ENCODE measurements around the gene MYO6. TPM values are rescaled to one million over a fixed set of nuclear protein-coding genes. Genes with fewer than 3 reads are reported as not detected.
A peak's percentile ranks its signal among the peaks of the same experiment; 100 is the strongest.

Gene MYO6
- total RNA-seq, 2 donors from 2014 or later = 5.8 to 6.6 TPM

GRCh38 chr6:75850026-75850833, 101.2 kb downstream of the MYO6 start:
- no peak overlapping the region for H3K27ac Mint-ChIP-seq
- peaks cover 5% of the 10 kb centered on the region for H3K27me3 Mint-ChIP-seq (ENCODE audit: low read depth)
- ATAC-seq (replicated peaks in 1 of 2) = no peak
- no peak overlapping the region for H3K4me3 Mint-ChIP-seq
- no peak for DNase-seq
- no peaks in the 10 kb centered on the region for H3K9me3 Mint-ChIP-seq
- no peaks in the 10 kb centered on the region for H3K4me1 Mint-ChIP-seq (ENCODE audit: low read depth)
- no peaks in the 10 kb centered on the region for H3K36me3 Mint-ChIP-seq (ENCODE audit: insufficient read depth in 2 of 2)

- Mint-ChIP-seq H3K4me1 (ENCODE audit: low read depth) (no peaks in the 10 kb centered on the region), H3K27me3 (ENCODE audit: low read depth) (no peaks in the 10 kb centered on the region), H3K27ac (no peak overlapping the region), H3K4me3 (no peak overlapping the region), H3K36me3 (ENCODE audit: insufficient read depth in 2 of 2) (no peaks in the 10 kb centered on the region), H3K9me3 (no peaks in the 10 kb centered on the region)
- DNase-seq (no peak), ATAC-seq (replicated peaks in 1 of 2) (no peak)
Measured at GRCh38 chr6:75852721-75853120, 103.7 kb downstream of the MYO6 start.

- Mint-ChIP-seq H3K4me3 (no peak overlapping the region), H3K4me1 (ENCODE audit: low read depth) (no peaks in the 10 kb centered on the region), H3K27ac (no peak overlapping the region), H3K36me3 (ENCODE audit: insufficient read depth in 2 of 2) (no peaks in the 10 kb centered on the region), H3K9me3 (no peaks in the 10 kb centered on the region), H3K27me3 (ENCODE audit: low read depth) (no peaks in the 10 kb centered on the region)
- no peak for DNase-seq
- ATAC-seq (replicated peaks in 1 of 2) = no peak
Measured at GRCh38 chr6:75853806-75854205, 104.8 kb downstream of the MYO6 start.

GRCh38 chr6:75855052-75855451, 106.0 kb downstream of the MYO6 start:
- Mint-ChIP-seq H3K4me3 (no peak overlapping the region), H3K4me1 (ENCODE audit: low read depth) (no peaks in the 10 kb centered on the region), H3K27me3 (ENCODE audit: low read depth) (no peaks in the 10 kb centered on the region)

GRCh38 chr6:75856902-75857301, 107.9 kb downstream of the MYO6 start:
- Mint-ChIP-seq H3K4me3 (no peak overlapping the region), H3K27me3 (ENCODE audit: low read depth) (no peaks in the 10 kb centered on the region), H3K36me3 (ENCODE audit: insufficient read depth in 2 of 2) (no peaks in the 10 kb centered on the region), H3K4me1 (ENCODE audit: low read depth) (no peaks in the 10 kb centered on the region), H3K9me3 (no peaks in the 10 kb centered on the region), H3K27ac (peak overlapping the region; percentile 38)
- no peak for DNase-seq
- no peak for ATAC-seq (replicated peaks in 1 of 2)

More at GRCh38 chr6:75855052-75855451, 106.0 kb downstream of the MYO6 start:
- DNase-seq (peak; percentile 16 to 19), ATAC-seq (replicated peaks in 1 of 2) (no peak)
- Mint-ChIP-seq H3K27ac (no peak overlapping the region), H3K36me3 (ENCODE audit: insufficient read depth in 2 of 2) (no peaks in the 10 kb centered on the region), H3K9me3 (no peaks in the 10 kb centered on the region)

GRCh38 chr6:75863001-75863400, 114.0 kb downstream of the MYO6 start:
- Mint-ChIP-seq H3K36me3 (ENCODE audit: insufficient read depth in 2 of 2) (no peaks in the 10 kb centered on the region), H3K27ac (no peak overlapping the region), H3K4me1 (ENCODE audit: low read depth) (no peaks in the 10 kb centered on the region), H3K4me3 (no peak overlapping the region), H3K9me3 (no peaks in the 10 kb centered on the region), H3K27me3 (ENCODE audit: low read depth) (no peaks in the 10 kb centered on the region)
- ATAC-seq (replicated peaks in 1 of 2) (no peak), DNase-seq (no peak)

- Mint-ChIP-seq H3K36me3 (ENCODE audit: insufficient read depth in 2 of 2) (no peaks in the 10 kb centered on the region), H3K4me3 (no peak overlapping the region), H3K4me1 (ENCODE audit: low read depth) (no peaks in the 10 kb centered on the region), H3K9me3 (no peaks in the 10 kb centered on the region), H3K27me3 (ENCODE audit: low read depth) (no peaks in the 10 kb centered on the region), H3K27ac (no peak overlapping the region)
- ATAC-seq (replicated peaks in 1 of 2) = no peak
- DNase-seq = no peak
Measured at GRCh38 chr6:75863784-75864183, 114.7 kb downstream of the MYO6 start.

GRCh38 chr6:75864446-75864845, 115.4 kb downstream of the MYO6 start:
- Mint-ChIP-seq H3K27me3 (ENCODE audit: low read depth) (no peaks in the 10 kb centered on the region), H3K27ac (no peak overlapping the region), H3K36me3 (ENCODE audit: insufficient read depth in 2 of 2) (no peaks in the 10 kb centered on the region), H3K4me3 (no peak overlapping the region), H3K9me3 (no peaks in the 10 kb centered on the region), H3K4me1 (ENCODE audit: low read depth) (no peaks in the 10 kb centered on the region)
- DNase-seq (no peak), ATAC-seq (replicated peaks in 1 of 2) (no peak)

GRCh38 chr6:75870389-75870788, 121.3 kb downstream of the MYO6 start:
- Mint-ChIP-seq H3K27ac (no peak overlapping the region), H3K36me3 (ENCODE audit: insufficient read depth in 2 of 2) (no peaks in the 10 kb centered on the region), H3K9me3 (no peaks in the 10 kb centered on the region), H3K4me3 (no peak overlapping the region), H3K4me1 (ENCODE audit: low read depth) (no peaks in the 10 kb centered on the region), H3K27me3 (ENCODE audit: low read depth) (no peaks in the 10 kb centered on the region)
- DNase-seq (no peak), ATAC-seq (replicated peaks in 1 of 2) (no peak)

- Mint-ChIP-seq H3K4me3 (no peak overlapping the region), H3K36me3 (ENCODE audit: insufficient read depth in 2 of 2) (no peaks in the 10 kb centered on the region), H3K27ac (no peak overlapping the region), H3K9me3 (no peaks in the 10 kb centered on the region), H3K27me3 (ENCODE audit: low read depth) (no peaks in the 10 kb centered on the region), H3K4me1 (ENCODE audit: low read depth) (no peaks in the 10 kb centered on the region)
- ATAC-seq (replicated peaks in 1 of 2) = no peak
- no peak for DNase-seq
Measured at GRCh38 chr6:75874224-75874623, 125.2 kb downstream of the MYO6 start.

GRCh38 chr6:75876152-75876551, 127.1 kb downstream of the MYO6 start:
- H3K36me3 Mint-ChIP-seq (ENCODE audit: insufficient read depth in 2 of 2) = no peaks in the 10 kb centered on the region
- no peaks in the 10 kb centered on the region for H3K9me3 Mint-ChIP-seq
- no peak for DNase-seq
- no peak overlapping the region for H3K27ac Mint-ChIP-seq
- ATAC-seq (replicated peaks in 1 of 2) = no peak
- no peak overlapping the region for H3K4me3 Mint-ChIP-seq
- H3K27me3 Mint-ChIP-seq (ENCODE audit: low read depth) = no peaks in the 10 kb centered on the region
- no peaks in the 10 kb centered on the region for H3K4me1 Mint-ChIP-seq (ENCODE audit: low read depth)

- no peak overlapping the region for H3K4me3 Mint-ChIP-seq
- no peak overlapping the region for H3K27ac Mint-ChIP-seq
- no peak for DNase-seq
- no peaks in the 10 kb centered on the region for H3K9me3 Mint-ChIP-seq
- no peaks in the 10 kb centered on the region for H3K36me3 Mint-ChIP-seq (ENCODE audit: insufficient read depth in 2 of 2)
- no peak for ATAC-seq (replicated peaks in 1 of 2)
- H3K4me1 Mint-ChIP-seq (ENCODE audit: low read depth) = no peaks in the 10 kb centered on the region
- H3K27me3 Mint-ChIP-seq (ENCODE audit: low read depth) = no peaks in the 10 kb centered on the region
Measured at GRCh38 chr6:75880305-75880704, 131.3 kb downstream of the MYO6 start.

- Mint-ChIP-seq H3K27me3 (ENCODE audit: low read depth) (no peaks in the 10 kb centered on the region), H3K4me1 (ENCODE audit: low read depth) (no peaks in the 10 kb centered on the region), H3K27ac (no peak overlapping the region), H3K36me3 (ENCODE audit: insufficient read depth in 2 of 2) (no peaks in the 10 kb centered on the region), H3K9me3 (no peaks in the 10 kb centered on the region), H3K4me3 (no peak overlapping the region)
- DNase-seq = no peak
- ATAC-seq (replicated peaks in 1 of 2) = peak in 1 of 2 donors; percentile 42
Measured at GRCh38 chr6:75882734-75883133, 133.7 kb downstream of the MYO6 start.

GRCh38 chr6:75884822-75885221, 135.8 kb downstream of the MYO6 start:
- H3K4me1 Mint-ChIP-seq (ENCODE audit: low read depth) = no peaks in the 10 kb centered on the region
- ATAC-seq (replicated peaks in 1 of 2) (no peak), DNase-seq (no peak)
- H3K4me3 Mint-ChIP-seq = no peak overlapping the region
- no peak overlapping the region for H3K27ac Mint-ChIP-seq
- H3K36me3 Mint-ChIP-seq (ENCODE audit: insufficient read depth in 2 of 2) = no peaks in the 10 kb centered on the region
- no peaks in the 10 kb centered on the region for H3K9me3 Mint-ChIP-seq
- no peaks in the 10 kb centered on the region for H3K27me3 Mint-ChIP-seq (ENCODE audit: low read depth)
